Measurements from ENCODE around the gene TRAPPC10.

The TRAPPC10 gene

DNA sequence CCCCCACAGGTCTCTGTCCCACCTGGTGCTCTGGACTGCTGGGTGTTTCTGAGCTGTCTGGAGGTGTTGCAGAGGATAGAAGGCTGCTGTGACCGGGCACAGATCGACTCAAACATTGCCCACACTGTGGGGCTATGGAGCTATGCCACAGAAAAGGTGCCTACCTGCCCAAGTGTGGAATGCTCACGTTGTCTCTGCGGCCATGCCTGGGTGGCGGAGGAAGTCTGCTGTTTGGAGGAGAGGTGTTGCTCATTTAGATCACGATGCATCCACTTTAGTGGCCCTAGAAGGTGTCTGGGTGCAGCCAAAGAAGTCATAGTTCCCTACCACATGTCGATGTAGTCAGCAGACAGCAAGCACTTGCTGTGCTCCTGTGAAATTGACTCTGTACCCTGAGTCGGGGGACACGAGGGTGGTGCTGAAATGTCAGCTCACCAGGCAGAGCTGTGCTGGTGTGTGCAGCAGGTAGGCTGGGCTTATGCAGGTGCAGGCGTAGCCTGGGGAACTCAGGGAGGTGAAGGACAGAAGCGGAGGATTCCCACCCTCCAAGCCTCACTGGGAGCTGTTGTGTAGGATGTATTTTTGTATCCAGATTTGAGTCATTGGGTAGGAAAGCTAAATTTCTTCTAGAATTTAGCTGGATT lies 62.3 kb downstream of the TRAPPC10 start:
- peak in 41 of 42 donors; percentile 56 to 97 (median 81) for DNase-seq
- intact Hi-C loops (cut with DNase I) = no loop called here

- no peak for DNase-seq
- intact Hi-C loops (cut with DNase I) = no loop called here
Observed at GRCh38 chr21:44076316-44076715, 64.2 kb downstream of the TRAPPC10 start.

- intact Hi-C loops (cut with DNase I) = no loop called here
- peak in 1 of 42 donors; percentile 28 for DNase-seq
Observed at GRCh38 chr21:44078411-44078981, 66.4 kb downstream of the TRAPPC10 start.

DNA sequence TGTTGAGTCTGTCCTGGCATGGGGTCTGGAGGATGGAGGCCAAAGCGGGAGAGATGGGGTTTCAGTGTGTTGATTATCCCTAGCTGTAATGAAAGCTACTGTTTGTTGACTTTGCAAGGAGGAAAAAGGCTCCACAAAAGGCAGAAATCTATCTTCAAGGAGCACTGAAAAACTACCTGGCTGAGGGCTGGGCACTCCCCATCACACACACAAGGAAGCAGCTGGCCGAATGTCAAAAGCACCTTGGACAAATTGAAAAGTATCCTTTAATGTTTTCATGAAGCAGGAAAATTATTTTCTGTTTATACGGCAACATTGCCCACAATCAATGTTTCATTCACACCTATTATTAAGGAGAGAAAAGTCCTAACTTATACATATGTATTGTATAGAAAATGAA lies 67.3 kb downstream of the TRAPPC10 start:
- DNase-seq = peak in 3 of 42 donors; percentile 2 to 16 (median 3)
- intact Hi-C loops (cut with DNase I) = no loop called here

DNA sequence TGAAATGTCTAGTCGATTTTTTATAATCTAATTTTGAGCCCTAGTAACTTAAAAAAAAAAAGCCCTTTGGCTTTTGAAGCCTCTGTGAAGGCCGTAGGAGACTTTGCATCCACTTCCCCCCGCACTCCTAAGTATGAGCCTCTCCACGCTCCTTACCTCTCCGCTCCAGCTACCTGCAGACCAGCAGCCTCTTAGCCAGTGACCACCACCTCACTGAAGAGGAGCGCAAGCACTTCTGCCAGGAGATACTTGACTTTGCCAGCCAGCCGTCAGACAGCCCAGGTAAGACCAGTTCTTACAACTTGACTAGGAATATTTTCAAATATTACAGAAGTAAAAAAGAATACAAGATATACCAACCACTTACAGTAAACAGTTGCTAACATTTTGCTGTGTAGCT lies 67.7 kb downstream of the TRAPPC10 start:
- intact Hi-C loops (cut with DNase I) = no loop called here
- peak in 4 of 42 donors; percentile 11 to 32 (median 15) for DNase-seq

DNA sequence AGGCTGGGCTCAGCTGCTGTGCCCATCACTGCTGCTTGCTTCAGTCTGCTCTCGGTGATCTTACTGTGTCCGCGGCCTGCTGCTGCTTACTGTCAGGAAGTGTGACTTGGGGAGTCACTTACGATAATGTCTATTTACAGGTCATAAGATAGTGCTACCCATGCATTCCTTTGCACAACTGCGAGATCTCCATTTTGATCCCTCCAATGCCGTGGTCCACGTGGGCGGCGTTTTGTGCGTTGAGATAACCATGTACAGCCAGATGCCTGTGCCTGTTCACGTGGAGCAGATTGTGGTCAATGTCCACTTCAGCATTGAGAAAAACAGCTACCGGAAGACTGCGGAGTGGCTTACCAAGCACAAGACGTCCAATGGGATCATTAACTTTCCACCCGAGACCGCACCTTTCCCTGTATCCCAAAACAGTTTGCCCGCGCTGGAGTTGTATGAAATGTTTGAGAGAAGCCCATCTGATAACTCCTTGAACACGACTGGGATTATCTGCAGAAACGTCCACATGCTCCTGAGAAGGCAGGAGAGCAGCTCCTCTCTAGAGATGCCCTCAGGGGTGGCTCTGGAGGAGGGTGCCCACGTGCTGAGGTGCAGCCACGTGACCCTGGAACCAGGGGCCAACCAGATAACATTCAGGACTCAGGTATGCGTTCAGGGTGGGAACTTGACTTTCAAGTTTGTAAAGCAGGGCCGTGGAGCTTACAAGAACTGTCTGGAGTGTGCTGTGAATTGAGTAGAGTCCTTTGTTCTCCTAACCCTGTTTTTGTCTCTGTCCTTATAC lies 70.7 kb downstream of the TRAPPC10 start:
- intact Hi-C loops (cut with DNase I) = no loop called here
- DNase-seq = peak in 13 of 42 donors; percentile 1 to 35 (median 12)

- intact Hi-C loops (cut with DNase I) = no loop called here
Observed at GRCh38 chr21:44083631-44084291, 71.7 kb downstream of the TRAPPC10 start.

GRCh38 chr21:44084496-44085241 lies 72.6 kb downstream of the TRAPPC10 start:
- DNase-seq = peak in 17 of 42 donors; percentile 8 to 58 (median 26)
- intact Hi-C loops (cut with DNase I) = no loop called here

More at GRCh38 chr21:44083631-44084291, 71.7 kb downstream of the TRAPPC10 start:
- DNase-seq = peak in 15 of 42 donors; percentile 10 to 59 (median 27)

DNA sequence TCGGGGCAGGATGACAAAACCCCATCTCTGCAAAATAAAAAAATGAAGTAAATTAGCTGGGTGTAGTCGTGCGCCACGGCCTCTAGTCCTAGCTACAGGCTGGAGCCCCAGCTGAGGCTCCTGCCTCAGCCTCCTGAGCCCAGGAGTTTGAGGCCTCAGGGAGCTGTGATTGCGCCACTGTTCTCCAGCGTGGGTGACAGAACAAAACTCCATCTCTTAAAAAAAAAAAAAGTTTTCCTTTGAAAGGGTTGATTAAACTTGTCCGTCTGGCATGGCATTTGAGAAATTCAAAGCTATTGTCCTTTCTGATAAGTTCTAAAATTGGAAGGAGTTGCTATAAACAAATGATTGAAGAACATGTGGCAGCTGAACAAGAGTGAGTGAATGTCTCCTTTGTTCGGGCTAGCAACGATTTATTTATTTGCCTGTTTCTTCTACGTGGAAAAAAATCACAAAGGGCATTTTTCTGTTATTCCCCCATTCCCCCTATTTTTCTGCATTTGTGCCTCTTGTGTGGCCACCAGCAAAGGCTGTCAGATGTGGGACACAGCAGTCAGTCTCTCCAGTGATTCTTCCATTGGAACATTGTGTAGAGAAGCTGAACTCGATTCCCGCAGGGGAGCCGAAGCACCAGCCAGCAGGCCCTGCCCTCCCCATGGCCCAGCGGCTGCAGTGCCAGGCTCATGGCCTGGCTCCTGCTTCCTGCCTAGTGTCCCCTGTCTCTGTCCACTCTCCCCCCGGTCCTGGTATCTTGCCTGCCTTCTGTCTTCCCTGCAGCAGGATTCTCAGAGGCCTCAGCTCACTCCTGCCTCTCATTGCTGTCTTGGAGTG lies 73.6 kb downstream of the TRAPPC10 start:
- DNase-seq = peak; percentile 52 to 91 (median 76)
- intact Hi-C loops (cut with DNase I) = no loop called here

DNA sequence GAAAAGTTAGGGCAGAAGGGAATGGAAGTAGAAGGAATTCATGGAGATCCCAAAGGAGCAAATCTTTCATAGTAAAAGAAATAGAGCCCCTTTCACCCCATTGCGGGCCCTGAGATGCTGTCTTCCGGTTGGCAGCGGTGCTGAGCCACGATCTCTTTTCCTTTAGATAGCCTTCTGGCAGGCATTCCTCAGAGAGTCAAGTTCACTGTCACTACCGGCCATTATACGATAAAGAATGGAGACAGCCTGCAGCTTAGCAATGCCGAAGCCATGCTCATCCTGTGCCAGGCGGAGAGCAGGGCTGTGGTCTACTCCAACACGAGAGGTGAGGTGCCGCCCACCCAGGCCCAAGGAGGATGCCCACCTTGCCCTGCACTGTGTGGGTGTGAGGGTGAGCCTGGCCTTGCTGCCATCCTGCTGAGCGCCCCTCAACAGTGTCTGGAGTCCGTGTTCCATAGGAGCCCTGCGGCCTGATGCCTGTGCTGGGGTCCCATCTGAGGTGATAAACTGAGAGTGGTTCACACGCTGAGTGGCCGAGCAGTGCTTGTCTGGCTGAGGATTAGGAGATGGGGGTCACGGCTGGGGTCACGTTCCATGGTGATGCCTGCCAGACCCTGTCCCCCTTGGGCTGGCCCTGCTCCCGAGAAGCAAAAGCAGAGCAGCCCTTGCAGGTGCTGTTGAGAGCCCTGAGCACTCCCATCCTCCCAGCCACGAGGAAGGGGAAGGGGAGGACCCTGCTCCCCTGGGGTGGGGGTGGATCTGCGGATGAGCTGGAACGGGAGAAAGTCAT lies 74.7 kb downstream of the TRAPPC10 start:
- peak in 15 of 42 donors; percentile 5 to 35 (median 18) for DNase-seq
- intact Hi-C loops (cut with DNase I) = no loop called here

DNA sequence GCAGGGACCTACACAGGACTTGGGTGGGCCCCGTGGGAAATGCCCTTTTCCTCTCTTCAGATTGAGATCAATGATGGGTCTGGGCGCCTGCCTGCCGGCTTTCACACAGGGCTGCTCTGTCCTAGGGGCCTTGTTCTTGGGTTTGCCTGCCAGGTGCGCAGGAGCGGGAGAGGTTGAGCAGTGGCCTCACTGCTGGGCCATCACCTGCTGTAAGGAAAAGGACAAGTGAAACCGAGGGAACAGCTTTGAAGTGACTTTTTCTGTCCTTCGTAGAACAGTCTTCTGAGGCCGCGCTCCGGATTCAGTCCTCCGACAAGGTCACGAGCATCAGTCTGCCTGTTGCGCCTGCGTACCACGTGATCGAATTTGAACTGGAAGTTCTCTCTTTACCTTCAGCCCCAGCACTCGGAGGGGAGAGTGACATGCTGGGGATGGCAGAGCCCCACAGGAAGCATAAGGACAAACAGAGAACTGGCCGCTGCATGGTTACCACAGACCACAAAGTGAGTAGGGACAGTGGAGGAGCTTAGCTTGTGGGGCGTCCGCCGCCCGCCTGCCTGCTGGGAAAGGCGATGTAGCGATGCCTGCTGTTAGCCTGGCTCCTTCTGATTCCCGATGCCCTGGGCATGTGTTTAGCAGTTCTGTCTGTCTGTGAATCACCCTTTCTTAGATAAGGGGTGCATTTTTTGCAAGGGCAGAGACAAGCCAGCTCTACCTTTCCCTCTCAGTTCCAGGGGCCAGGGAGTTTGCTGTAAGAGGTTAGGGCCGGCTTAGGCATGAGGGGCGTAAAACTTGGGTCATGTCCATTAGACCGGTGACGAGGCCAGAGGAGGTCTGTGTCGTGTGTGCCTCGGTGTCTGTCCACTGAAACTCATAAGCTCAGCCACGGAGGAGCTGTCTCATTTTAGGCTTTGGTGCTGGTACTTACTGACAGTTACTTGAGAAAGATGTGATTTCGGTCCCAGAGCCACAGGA lies 75.6 kb downstream of the TRAPPC10 start:
- peak in 20 of 42 donors; percentile 7 to 65 (median 43) for DNase-seq
- intact Hi-C loops (cut with DNase I) = no loop called here

- peak in 12 of 42 donors; percentile 1 to 18 (median 6) for DNase-seq
- intact Hi-C loops (cut with DNase I) = no loop called here
Observed at GRCh38 chr21:44088401-44088780, 76.3 kb downstream of the TRAPPC10 start.

DNA sequence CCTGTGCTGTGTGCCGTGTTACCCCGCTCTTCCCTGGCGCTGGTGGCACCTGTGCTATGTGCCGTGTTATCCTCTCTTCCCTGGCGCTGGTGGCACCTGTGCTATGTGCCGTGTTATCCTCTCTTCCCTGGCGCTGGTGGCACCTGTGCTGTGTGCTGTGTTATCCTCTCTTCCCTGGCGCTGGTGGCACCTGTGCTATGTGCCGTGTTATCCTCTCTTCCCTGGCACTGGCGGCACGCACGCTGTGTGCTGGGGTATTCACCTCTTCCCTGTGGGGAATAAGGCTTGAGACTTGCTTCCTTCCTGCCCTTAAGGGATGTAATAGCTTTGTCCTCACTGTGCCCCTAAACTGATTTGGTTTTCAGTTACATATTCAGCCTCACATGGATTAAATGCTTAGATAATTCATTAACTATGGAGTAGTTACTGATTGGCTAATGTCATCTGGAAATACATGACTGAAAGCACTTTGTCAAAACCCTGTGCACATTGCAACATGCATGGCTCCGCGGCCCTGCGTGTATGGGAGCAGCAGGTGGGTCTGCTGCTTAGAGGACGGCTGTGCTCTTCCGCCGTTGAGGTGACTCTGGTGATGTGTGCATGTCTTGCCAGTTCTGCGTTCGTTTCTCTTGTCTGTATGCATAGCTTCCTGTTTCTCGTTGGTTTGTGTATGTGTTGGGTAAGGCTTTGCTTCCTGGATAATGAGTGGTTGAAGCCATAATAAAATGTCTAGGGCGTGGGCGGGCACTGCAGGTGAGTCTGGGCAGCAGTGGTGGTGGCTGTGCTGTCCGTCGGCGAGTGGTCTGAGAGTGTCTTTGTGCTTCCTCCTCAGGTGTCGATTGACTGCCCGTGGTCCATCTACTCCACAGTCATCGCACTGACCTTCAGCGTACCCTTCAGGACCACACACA lies 77.1 kb downstream of the TRAPPC10 start:
- DNase-seq = peak in 20 of 42 donors; percentile 0 to 24 (median 8)
- intact Hi-C loops (cut with DNase I) = no loop called here

- DNase-seq = peak in 18 of 42 donors; percentile 1 to 38 (median 8)
Observed at GRCh38 chr21:44090325-44090724, 78.2 kb downstream of the TRAPPC10 start.

DNA sequence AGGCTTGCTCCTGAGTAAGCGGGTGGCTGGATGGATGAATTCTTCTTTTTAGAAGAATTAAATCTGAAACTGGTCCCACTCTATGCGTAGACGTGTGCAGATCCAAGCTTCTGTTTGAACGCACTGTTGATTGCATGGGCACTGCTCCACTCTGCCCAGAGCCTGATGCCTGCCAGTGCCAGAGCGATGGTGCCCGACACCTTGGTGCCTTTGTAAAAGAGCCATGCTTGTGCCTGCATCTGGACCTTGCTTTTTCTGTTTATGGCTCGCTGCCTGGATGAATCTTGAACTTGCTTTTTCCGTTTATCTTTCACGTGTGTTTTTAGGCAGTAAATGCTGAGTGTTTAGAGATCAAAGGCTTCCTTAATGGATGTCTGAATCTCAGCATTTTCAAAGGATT lies 80.1 kb downstream of the TRAPPC10 start:
- intact Hi-C loops (cut with DNase I) = no loop called here
- DNase-seq = peak in 21 of 42 donors; percentile 5 to 62 (median 37)

More at GRCh38 chr21:44090325-44090724, 78.2 kb downstream of the TRAPPC10 start:
- intact Hi-C loops (cut with DNase I) = no loop called here
